IPS DF 4.7 (cell line): Measurements from ENCODE around the gene MAMSTR.

Experiments
- DNase-seq: peaks from one replicate; pipeline ENCODE4 v3.0.0-alpha.2; 2013; ENCODE audit warnings: low spot score; ENCODE audit errors: extremely low read depth

Gene MAMSTR

DNA sequence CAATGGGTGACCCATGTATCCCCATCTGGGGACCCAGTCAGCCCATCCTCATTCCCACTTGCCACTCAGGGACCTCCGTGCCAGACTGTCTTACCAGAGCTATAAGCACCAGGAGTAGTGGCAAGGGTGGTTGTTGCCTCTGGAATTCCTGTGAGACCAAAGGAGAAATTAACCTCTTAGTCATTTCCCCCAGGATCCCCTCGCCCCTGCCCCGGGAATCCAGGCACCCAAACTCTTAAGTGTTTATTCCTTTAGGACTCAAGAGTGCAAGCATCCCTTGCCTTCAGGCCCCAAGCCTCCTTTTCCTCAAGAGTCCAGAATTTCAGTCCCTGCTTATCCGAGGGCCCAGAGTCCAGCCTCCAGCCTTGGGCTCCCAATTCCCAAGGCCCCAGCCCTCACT lies 55.9 kb downstream of the MAMSTR start:
- no peak for DNase-seq
